ENCODE data around the gene TYSND1.
"Not testable (repeated sequence)": the region's sequence is repeated elsewhere in the genome, so short reads cannot be mapped to it uniquely, and the experiment has no call there.

The TYSND1 gene

GRCh38 chr10:70163448-70163847, 16.9 kb upstream of the TYSND1 start:
- no peak for DNase-seq

- no peak for DNase-seq
Observed at GRCh38 chr10:70162892-70163201, 16.3 kb upstream of the TYSND1 start.

- no peak for DNase-seq
Observed at GRCh38 chr10:70162151-70162891, 15.8 kb upstream of the TYSND1 start.

GRCh38 chr10:70160798-70161197, 14.3 kb upstream of the TYSND1 start:
- no peak for DNase-seq

GRCh38 chr10:70159366-70159765, 12.9 kb upstream of the TYSND1 start:
- DNase-seq = not testable (repeated sequence)

- no peak for DNase-seq
Observed at GRCh38 chr10:70158113-70158512, 11.6 kb upstream of the TYSND1 start.

GRCh38 chr10:70155255-70155838, 8.8 kb upstream of the TYSND1 start:
- no peak for DNase-seq

GRCh38 chr10:70148516-70148915, 2.0 kb upstream of the TYSND1 start:
- DNase-seq = no peak

GRCh38 chr10:70147259-70147625, 742 bp upstream of the TYSND1 start:
- DNase-seq = no peak

- DNase-seq = no peak
Observed at GRCh38 chr10:70145666-70146488, 623 bp downstream of the TYSND1 start.

- DNase-seq = no peak
Observed at GRCh38 chr10:70145166-70145665, 1.3 kb downstream of the TYSND1 start.

GRCh38 chr10:70144372-70145110, 2.0 kb downstream of the TYSND1 start:
- no peak for DNase-seq

GRCh38 chr10:70142555-70142954, 3.9 kb downstream of the TYSND1 start:
- DNase-seq = no peak

GRCh38 chr10:70140297-70140696, 6.2 kb downstream of the TYSND1 start:
- no peak for DNase-seq

GRCh38 chr10:70139997-70140250, 6.6 kb downstream of the TYSND1 start:
- DNase-seq = no peak

GRCh38 chr10:70139151-70139996, 7.1 kb downstream of the TYSND1 start:
- DNase-seq = no peak

- no peak for DNase-seq
Observed at GRCh38 chr10:70137927-70138883, 8.3 kb downstream of the TYSND1 start.

- no peak for DNase-seq
Observed at GRCh38 chr10:70137135-70137534, 9.4 kb downstream of the TYSND1 start.

GRCh38 chr10:70135684-70136083, 10.8 kb downstream of the TYSND1 start:
- no peak for DNase-seq

- DNase-seq = no peak
Observed at GRCh38 chr10:70135046-70135445, 11.5 kb downstream of the TYSND1 start.
